Urothelium cell line (cell line): Measurements from ENCODE around the gene RER1.

Experiments
- DNase-seq: peaks from one replicate; pipeline ENCODE4 v3.0.0; 2011; ENCODE audit warnings: low spot score, mixed read lengths
- FAIRE-seq: peaks from 2 replicates; lab custom pipeline; 2011; peaks lifted over from hg19 to GRCh38; lab: Jason Lieb, UNC

Gene RER1, protein sequence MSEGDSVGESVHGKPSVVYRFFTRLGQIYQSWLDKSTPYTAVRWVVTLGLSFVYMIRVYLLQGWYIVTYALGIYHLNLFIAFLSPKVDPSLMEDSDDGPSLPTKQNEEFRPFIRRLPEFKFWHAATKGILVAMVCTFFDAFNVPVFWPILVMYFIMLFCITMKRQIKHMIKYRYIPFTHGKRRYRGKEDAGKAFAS

DNA sequence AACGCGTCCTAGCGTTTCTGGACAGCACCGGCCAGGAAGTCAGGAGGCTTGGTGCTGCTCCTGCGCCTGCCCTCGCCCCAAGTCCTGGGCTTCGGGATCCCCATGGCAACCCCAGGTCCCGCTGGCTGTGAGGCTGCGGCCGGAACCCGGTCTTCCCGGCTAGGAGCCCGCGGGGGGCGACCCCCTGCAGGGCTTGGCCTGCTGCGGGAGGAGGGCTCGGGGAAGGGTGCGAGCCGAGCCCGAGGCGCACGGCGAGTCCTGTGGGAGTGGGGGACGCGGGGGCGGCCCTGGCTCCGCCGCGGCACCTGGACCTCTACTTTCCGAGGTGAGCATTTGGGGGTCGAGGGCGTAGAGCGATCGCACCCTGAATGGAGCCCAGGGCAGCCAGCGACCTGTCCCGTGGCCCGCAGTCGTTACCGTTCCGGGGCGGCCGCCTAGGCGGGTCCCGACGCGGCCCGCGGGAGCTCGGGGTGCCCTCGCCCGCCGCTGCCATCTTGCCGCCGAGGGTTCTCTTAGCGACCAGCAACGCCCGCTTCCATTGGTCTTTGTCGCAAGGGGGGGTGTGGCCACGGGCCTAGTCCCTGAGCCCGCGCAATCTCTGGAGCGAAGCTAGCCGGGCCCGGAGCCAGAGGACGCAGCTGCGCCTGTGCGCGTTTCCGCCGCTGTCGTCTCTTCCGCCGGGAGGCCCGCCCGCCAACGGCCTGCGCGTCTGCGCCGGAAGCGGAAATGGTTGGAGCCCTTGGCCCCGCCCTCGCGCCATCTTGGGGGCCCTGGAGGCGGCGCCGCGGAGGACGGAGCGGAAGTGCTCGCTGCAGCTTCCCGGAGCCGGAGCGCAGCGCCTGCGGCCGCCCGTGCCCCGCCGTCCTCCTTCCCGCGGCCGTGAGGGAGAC, at the start of gene RER1, which contains the start of gene MORN1:
RER1 (plus strand) TSS at position 801 of the 890 bp plus-strand sequence. CDS start 3,950 bp downstream, outside the sequence.
MORN1 (minus strand) TSS at position 514 of the 890 bp plus-strand sequence; CDS start at position 493, 21 bp downstream.
- peak; percentile 79 for FAIRE-seq
- peak; percentile 97 for DNase-seq

DNA sequence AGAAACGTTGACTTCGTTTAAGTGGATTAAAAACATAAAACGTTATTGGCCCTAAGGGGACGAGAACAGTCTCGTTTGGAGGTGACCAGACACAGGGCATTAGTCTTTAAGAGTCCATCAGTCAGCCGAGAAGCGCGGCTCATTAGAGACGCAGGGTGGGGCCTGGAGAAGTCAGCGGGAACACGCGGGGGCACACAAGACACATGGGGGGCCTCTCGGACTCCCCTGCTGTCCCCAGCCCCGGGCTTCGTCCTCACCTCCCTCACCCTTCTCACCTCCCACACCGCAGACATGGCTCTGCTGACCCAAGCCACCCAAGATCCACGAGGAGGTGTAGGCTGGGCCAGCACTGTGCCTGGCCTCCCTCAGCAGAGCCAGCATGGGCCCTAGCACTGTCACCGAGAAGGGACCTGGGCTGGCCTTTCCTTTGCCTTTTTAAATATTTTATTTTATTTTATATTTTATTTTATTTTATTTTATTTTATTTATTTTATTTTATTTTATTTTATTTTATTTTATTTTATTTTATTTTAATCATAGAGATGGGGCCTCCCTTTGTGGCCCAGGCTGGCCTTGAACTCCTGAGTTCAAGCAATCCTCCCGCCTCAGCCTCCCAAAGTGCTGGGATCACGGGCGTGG, 49.1 kb upstream of the RER1 start:
- DNase-seq (no peak), FAIRE-seq (no peak)

DNA sequence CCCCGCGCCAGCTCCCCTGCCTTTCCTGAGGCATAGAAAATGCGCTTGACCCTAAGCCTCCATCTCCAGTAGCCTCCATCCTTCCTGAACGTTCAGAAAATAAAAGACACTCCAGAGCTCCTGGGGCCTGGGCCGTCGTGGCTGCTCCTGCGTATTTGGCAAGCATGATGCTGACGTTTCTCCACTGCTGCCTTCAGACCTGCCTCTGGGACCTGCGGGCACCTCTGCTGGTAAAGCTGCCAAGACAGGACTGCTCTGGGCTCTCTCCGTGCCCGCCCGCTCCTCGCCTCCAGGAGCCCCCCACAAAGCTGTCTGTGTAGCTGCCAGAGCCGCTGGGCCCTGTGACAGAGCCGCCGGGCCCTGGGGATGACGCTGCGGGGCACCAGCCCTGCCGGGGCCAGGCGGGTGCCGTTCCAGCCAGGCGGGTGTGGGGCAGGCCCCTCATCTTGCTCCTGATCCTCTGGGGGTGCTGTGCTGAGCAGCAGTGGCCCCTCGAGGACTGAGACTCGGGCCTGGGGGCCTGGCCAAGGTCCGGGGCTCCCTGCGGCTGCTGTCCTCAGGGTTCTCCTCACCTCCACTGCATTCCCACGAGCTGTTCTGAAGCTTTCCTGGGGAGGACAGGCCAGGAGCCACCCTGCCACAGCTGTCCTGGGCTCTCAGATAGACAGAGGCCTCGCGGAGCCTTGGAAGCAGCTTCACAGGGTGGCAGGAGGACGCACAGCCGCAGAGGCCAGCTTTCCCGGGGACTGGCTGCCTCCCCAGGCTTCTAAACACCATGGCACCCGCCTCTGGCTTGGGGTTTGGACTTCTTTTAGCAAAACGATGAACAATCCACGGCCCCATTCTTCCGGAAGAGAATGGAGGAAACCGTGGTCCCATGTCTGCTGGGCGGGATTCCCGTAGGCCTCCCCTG, 48.4 kb upstream of the RER1 start:
- DNase-seq (no peak), FAIRE-seq (no peak)

DNA sequence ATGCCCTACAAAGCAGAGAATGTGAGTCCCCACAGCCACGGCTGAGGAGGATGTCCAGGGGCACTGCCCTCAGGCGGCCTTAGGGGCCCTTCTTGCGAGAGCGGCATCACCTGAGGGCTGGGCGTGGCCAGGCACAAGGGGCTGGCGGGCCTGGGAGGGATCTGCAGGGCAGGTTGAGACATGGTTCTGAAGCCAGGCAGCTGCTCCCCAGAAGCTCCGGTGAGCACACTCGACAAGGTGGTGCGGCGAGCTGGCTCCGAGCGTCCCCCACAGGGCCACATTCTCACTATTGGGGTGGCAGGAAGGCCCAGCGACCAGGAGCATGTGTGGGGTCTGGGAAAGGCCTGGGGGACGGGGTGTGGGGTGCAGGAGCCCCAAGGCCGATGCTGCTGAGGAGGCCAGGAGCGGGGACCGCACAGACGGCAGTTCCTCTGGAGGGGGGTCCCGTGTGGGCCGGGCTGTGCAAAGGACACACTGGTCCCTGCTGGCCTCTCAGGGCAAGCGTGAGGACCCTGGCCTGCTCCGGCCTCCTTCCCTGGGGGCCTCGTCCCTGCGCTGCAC, 47.4 kb upstream of the RER1 start:
- no peak for FAIRE-seq

DNA sequence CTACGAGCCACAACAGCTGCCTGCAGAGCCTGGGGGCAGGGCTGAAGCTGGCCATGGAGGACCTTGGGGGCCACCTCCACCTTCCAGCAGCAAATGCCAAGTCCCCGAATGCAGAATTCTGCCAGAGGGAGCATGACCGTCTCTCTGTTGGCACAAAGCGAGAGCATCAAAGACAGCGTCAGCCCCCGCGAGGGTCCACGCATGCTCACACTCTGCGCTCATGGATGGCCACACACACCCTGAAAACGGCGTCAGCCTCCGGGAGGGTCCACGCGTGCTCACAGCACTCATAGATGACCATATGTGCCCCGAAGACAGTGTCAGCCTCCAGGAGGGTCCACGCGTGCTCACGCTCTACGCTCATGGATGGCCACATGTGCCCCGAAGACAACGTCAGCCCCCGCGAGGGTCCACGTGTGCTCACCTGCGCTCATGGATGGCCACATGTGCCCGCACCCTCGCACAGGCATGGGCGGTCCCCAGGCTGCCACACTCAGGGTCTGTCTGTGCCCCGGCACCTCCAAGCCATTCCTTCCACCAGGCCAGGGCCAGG, 46.8 kb upstream of the RER1 start:
- no peak for DNase-seq
- no peak for FAIRE-seq

More for the DNA sequence above, 47.4 kb upstream of the RER1 start:
- no peak for DNase-seq

DNA sequence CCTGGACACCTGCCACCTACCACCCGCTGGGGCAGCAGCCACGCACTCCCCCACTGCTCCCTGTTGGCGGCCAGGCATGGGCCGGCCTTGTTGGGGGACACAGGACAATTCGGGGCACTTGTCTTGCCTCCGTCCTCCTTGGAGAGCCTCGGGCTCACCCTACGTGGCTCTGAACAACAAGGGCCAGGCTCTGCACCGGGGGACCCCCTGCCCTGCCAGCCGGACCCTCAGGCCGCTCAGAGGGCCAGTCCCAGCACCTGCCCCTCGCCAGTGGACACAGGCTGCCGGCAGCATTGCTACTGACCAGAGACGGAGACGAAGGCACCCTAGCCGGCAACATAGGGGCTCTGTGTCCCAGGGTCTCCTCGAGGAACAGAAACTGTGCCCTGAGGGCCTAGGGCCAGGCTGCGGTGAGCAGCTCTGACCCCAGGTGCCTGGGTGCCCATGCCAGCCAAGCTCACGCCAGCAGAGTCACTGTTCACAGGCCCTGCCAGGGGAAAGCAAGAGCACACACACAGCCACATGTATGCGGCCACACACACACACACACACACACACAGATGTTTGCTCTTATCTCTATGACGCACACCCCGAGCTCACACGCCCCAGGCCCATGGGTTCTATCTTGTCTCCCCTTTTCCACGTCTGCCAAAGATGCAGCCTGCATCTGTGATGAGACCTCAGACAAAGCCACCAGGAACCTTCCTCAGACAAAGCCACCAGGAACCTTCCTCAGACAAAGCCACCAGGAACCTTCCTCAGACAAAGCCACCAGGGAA, 46.2 kb upstream of the RER1 start:
- FAIRE-seq (no peak), DNase-seq (no peak)

DNA sequence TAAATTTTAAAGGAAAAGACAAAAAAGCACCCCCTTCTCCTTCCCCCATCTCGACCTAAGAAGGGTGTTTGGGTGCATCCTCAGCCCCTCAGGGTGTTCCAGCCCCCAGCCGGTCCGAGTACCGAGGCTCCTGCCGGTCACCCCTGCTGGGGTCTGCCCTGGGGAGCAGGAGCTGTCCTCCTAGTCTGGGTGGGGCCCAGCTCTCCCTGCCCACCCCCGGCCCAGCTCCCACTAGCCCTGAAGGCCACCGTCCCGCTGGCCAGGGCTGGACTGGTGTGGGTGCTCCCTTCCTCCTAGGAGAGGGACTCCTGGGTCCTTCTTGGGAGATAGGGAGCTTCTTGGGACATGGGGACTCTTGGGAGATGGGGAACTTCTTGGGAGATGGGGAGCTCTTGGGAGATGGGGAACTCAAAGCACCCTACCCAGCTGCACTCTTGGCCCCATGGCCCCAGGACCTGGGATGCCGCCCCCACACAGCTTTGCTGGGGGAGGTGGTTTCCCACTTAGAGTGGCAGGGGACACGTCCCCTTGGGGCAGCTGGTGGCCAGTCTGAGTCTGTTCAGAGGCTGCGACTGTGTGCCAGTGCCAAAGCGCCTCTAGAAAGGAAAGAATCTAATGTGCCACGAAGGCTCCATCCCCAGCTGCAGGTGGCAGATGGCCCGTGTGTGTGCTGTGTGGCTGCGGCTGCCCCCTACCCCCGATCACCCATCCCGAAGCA, 44.8 kb upstream of the RER1 start:
- FAIRE-seq (no peak), DNase-seq (no peak)

DNA sequence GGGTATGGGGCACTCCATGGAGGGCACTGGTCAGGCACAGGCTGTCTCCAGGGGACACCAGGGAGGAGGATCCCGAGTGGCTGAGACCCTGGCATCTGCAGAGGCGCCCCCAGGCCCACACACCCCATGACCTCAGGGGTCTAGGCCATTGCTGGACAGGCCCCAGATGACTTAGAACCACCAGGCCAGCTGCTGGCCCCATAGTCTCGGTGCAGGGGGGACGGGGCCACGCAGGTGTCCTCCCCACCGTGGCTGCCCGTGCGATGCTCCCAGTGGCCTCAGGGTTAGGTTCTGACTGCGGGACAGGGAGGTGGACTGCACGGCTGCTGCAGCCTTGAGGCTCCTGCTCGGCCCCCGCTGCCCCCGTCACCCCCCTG, 44.2 kb upstream of the RER1 start:
- FAIRE-seq (no peak), DNase-seq (no peak)

DNA sequence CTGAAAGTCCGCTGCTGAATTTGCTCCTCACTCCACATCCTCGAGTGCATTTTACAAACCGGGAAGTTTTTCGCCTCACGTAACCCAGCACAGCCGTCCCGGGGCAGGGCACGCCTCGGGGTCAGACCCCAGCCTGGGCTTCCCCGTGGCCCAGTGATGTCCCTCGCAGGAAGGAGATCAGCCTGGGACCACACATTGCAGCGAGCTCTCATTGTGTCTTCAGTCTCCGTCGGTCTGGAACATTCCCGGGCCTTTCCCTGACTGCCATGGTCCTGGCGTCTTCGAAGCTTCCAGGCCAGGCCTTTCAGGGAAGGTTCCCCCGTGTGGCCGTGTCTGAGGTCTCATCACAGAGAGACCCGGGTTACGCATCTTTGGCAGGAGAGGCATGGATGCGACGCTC, 43.7 kb upstream of the RER1 start:
- FAIRE-seq (no peak), DNase-seq (no peak)

DNA sequence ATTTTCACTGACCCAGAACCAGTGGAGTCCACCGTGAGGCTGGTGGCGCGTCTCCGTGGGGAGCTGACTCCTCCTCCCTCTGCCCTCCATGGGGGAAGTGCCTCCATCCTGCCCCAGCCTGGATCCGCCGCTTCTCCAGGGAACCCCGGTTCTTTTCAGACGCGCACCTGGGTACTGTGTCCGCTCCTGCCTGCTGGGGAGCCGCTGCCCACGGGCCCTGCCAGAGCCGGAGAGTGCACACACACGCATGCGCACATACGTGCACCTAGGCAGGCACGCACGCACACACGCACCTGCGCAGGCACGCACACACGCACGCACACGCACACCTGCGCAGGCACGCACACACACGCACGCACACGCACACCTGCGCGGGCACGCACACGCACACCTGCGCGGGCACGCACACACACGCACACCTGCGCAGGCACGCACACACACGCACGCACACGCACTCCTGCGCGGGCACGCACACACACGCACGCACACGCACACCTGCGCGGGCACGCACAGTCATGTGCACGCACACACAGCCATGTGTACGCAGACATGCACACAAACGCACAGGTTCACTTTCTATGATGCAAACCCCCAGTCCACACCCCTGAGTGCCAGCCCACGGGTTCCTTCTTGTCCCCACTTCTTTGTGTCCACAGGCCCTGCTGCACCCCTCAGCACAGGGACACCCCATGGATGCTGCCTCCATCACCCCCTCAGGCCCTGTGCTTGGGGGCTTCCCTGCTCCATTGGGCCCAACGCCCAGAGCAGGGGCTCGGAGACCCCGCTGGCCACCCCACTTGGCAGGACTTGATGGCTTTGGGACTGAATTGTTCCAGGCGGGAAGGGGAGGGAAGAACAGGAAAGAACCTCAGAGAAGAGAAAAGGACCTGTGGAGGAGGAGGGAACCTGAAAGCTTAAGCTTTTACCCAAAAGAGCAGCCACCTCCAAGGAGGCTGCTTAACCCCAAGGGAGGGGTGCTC, 43.0 kb upstream of the RER1 start:
- DNase-seq = no peak
- FAIRE-seq = no peak

DNA sequence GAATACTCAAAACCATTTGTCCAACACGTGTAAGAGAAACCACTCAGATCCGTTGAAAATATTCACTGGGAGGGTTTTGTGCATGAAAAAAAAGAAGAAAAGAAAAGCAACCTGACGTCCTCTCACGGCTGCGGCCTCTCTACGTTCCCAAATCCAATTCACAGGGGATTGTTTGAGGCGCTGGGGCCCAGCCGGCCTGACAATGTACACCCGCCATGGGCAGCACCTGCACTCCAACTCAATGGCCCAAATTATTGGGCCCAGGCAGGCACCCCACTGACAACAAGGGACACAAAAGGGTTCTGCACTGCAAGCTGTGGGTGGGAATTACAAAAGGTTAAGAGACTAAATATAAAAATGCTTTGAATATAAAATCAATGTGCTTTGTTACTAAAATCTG, 41.8 kb upstream of the RER1 start:
- DNase-seq (no peak), FAIRE-seq (no peak)

DNA sequence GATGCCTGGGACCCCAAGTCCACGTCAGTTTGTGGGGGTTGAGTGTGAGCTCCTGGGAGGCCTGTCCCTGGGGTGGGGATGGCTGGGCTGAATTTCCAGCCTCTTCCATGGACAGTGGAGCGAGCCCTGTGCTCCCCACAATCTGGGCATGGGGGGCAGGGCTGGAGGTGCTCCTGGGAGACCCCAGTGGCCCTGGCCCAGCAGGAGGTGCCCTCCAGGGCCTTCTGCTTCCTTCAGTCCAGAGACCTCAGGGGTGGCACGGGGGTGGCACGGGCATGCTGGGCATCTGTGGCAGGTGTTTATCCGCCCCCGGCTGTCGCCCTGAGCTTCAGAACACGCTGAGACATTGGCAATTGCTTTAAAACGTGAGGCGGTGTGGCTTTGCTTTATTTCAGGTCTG, 41.1 kb upstream of the RER1 start:
- DNase-seq (no peak), FAIRE-seq (no peak)

DNA sequence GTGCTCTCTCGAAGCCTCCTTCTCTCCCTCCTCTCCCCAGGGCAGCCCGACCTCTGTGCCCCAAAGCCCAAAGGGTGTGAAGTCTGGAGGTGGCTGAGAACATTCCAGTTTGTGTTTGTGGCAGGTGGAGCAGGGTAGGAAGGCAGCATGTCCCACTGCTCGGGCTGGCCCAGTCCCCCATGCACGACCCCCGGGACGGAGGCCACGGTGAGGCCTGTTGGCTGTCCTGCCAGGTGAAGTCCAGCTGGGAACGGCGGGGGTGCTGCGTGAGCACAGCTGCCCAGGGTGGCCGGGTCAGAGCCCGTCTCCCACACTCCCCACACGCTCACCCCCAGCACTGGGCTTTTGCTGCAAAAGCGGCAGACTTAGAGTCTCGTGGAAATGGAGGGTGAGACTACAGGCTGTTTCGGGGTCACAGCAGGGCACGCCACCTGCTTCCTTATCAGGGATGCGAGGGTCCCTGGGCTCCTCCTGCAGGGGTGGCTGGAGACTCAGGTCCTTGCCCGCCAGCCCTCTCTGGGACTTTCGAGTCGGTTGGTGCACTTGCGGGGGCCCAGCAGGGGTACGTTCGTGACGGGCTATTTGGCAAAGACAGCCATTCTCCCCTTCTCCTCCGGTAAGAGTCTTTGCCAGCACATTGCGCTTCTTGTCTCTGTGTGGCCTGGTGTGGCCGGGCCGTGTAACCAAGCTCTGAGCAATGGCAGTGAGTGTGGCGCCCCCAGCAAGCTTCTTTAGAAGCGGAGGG, 40.6 kb upstream of the RER1 start:
- FAIRE-seq (no peak), DNase-seq (no peak)

DNA sequence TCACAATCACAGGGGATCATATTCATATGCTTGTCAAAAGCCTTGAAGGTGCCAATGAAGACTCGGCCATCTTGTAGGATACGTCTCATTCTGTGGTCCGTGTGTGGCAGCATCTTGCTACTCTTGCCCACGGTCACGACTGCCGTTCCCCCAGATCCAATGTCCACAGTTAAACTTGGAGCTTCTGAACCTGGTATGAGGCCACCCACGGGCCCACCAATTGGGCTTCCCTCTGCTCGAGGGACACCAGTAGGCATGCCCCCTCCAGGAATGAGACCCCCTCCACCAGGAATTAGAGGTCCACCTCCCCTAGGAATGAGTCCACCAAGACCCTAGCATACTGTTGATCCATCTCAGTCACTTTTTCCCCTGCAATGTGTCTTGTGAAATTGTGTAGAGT, 39.9 kb upstream of the RER1 start:
- FAIRE-seq (no peak), DNase-seq (no peak)

DNA sequence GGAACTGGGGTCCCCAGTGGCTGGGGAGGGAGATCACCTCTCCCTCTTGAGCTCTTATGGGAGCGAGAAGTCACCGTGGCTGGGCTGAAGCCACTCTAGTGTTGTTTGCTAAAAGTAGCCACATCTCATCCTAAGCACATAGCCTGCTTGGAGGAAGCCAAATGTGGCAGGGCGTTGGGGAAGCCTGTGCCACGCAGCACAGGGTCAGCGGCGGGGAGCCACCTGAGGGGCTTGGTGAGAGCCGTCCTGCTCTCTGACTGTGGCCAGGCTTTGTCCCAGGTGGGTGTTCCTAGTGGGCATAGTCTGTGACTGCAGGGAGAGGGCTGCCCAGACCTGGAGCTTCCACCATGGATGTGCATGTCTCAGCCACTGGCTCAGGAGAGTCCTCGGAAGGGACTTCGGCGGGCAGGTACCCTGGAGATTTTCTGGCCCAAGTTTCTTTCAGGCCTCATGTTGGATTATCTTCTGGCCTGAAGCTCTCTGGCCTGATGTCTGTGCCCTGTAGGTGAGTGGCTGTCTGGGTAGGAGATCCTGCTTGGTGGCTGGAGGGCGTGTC, 39.2 kb upstream of the RER1 start:
- no peak for FAIRE-seq

DNA sequence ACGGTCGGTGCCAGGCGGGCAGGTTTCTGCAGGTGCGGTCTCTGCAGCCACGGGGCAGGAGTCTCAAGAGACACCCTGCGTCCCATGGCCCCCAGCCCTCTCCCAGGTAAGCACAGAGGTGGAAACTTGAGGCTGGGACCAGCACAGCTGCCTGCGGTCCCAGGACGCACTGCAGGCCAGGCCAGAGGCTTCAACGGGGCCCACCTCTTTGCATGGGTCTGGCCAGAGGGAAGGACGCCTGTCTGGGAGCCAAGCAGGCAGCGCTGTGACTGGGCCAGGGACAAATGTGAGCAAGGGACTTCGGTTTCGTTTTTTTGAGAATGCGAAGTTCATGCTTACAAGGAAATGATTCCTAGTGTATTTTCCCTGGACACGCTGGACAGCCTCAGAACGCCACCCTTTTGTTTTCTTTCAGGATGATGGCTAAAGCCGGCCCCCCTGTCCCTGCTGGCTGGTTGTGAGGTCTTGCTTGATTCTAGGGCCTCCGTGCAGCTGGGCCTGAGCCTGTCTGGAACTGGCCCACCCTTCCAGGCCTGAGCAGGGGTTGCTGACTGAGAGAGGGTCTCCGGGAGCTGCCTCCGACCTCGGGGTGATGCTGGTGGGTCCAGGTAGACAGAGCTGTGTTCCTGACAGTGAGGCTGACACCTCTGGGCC, 38.6 kb upstream of the RER1 start:
- no peak for FAIRE-seq
- no peak for DNase-seq

More for the DNA sequence above, 39.2 kb upstream of the RER1 start:
- DNase-seq = no peak
